GM12878 (cell line): ENCODE data around the gene KRTAP10-6.

ENCODE experiments used
- CEBPB ChIP-seq, 2 experiments: fragments of 150-350 bp in 1 of 2; IDR thresholded peaks; 2 replicates each; pipeline ENCODE4 v1.6.1; 2012 to 2014; ENCODE audit warnings: low read depth in 2 of 2, low read length in 2 of 2, borderline replicate concordance in 1 of 2, inconsistent platforms in 1 of 2
- CTCF ChIP-seq, 3 experiments: IDR thresholded peaks in 2 of 3; conservative IDR thresholded peaks in 1 of 3; 2 replicates each; pipeline ENCODE4 v1.5.1; 2011; ENCODE audit warnings: low read depth in 3 of 3, low read length in 3 of 3, mild to moderate bottlenecking in 3 of 3, control low read depth in 2 of 3, moderate library complexity in 2 of 3, inconsistent platforms in 1 of 3, mixed read lengths in 1 of 3; ENCODE audit not compliant: control insufficient read depth in 2 of 3, insufficient read depth in 1 of 3; ENCODE audit errors: extremely low read depth in 1 of 3
- EZH2 ChIP-seq: IDR thresholded peaks from 2 replicates; pipeline ENCODE4 v1.6.1; 2012; ENCODE audit warnings: low read depth, mild to moderate bottlenecking, control low read depth, inconsistent platforms, low read length, borderline replicate concordance; ENCODE audit not compliant: control insufficient read depth
- HDGF ChIP-seq: fragments of 450-650 bp; IDR thresholded peaks from 2 replicates; pipeline ENCODE4 v1.6.1; 2016; ENCODE audit warnings: antibody characterized with exemption
- STAT1 ChIP-seq: fragments of 450-650 bp; conservative IDR thresholded peaks from 2 replicates; pipeline ENCODE4 v1.6.1; 2014; ENCODE audit warnings: antibody characterized with exemption, mild to moderate bottlenecking
- TCF7 ChIP-seq: IDR thresholded peaks from 2 replicates; pipeline ENCODE4 v1.6.1; 2014; ENCODE audit warnings: antibody characterized with exemption, borderline replicate concordance

- no peak for TF ChIP-seq STAT1
- TF ChIP-seq CEBPB (IDR thresholded peaks at IDR 0.05; ENCODE audit: borderline replicate concordance in 1 of 2, low read depth in 2 of 2, low read length in 2 of 2), result no peak
- no peak for TF ChIP-seq CTCF (IDR thresholded peaks at IDR 0.05 in 2 of 3, conservative IDR thresholded peaks at IDR 0.05 in 1 of 3; ENCODE audit: control insufficient read depth in 2 of 3, extremely low read depth in 1 of 3, insufficient read depth in 1 of 3, low read depth in 3 of 3, low read length in 3 of 3)
- TF ChIP-seq EZH2, result no peak
- no peak for TF ChIP-seq TCF7
- no peak for TF ChIP-seq HDGF
Observed at GRCh38 chr21:44625756-44626155, 33.5 kb upstream of the KRTAP10-6 start.
